Spleen (tissue), 7 donors: Measurements from ENCODE around the gene SLC16A13.

Experiments
- CTCF ChIP-seq, 11 experiments: fragments of 200-600 bp in 7 of 11; fragments of 450-650 bp in 4 of 11; sonication (generic) in 4 of 11; IDR thresholded peaks in 8 of 11; conservative IDR thresholded peaks in 3 of 11; 1 replicate in 7 of 11; 2 replicates in 4 of 11; pipeline versions ENCODE4 v1.4.0 to v1.8.0; 2016 to 2021; ENCODE audit warnings: antibody characterized with exemption in 11 of 11, inconsistent platforms in 4 of 11, mild to moderate bottlenecking in 1 of 11
- POLR2AphosphoS5 ChIP-seq, 3 donors: sonication (generic); formaldehyde crosslinking; IDR thresholded peaks; one replicate each; pipeline ENCODE4 v1.5.1; 2017; ENCODE audit warnings: antibody characterized with exemption in 3 of 3
- donor health status: DM: no; HTN: no; CAD: no; lungs with moderate emphysema.
- donor health status: DM: no; HTN: no; CAD: no.
- donor health status: DM: no; HTN: no; CAD: no.

GRCh38 chr17:6994118-6994598 is 41.7 kb upstream of the SLC16A13 start:
- TF ChIP-seq POLR2AphosphoS5 (IDR thresholded peaks at IDR 0.05) (no peak), CTCF (IDR thresholded peaks at IDR 0.05 in 8 of 11, conservative IDR thresholded peaks at IDR 0.05 in 3 of 11) (no peak)
